Sigmoid colon (tissue), 7 donors: ENCODE results near the gene NCOA1. TPM values are rescaled to one million over a fixed set of nuclear protein-coding genes. Genes with fewer than 3 reads are reported as not detected.
"Not testable (repeated sequence)": the region's sequence is repeated elsewhere in the genome, so short reads cannot be mapped to it uniquely, and the experiment has no call there.

Experiments
- DNase-seq: peaks from one replicate; pipeline ENCODE4 v3.0.0-alpha.2; 2019
- H3K27ac ChIP-seq, 4 donors: fragments of 200-600 bp; sonication (generic); one replicate each; pipeline ENCODE4 v1.5.1; 2016 to 2019; ENCODE audit warnings: mild to moderate bottlenecking in 1 of 4
- H3K27me3 ChIP-seq, 3 donors: fragments of 200-600 bp; sonication (generic); one replicate each; pipeline ENCODE4 v1.5.1; 2019; ENCODE audit warnings: mild to moderate bottlenecking in 1 of 3
- H3K36me3 ChIP-seq, 4 donors: fragments of 200-600 bp; sonication (generic); one replicate each; pipeline ENCODE4 v1.5.1; 2016 to 2019
- H3K4me1 ChIP-seq, 4 donors: fragments of 200-600 bp; sonication (generic); one replicate each; pipeline ENCODE4 v1.5.1; 2017 to 2019
- H3K4me3 ChIP-seq, 4 donors: fragments of 200-600 bp; sonication (generic); one replicate each; pipeline ENCODE4 v1.5.1; 2017 to 2019; ENCODE audit warnings: mild to moderate bottlenecking in 2 of 4, moderate library complexity in 1 of 4
- H3K9me3 ChIP-seq, 4 donors: fragments of 200-600 bp in 3 of 4; sonication (generic) in 3 of 4; one replicate each; pipeline versions ENCODE4 v1.5.1 to v1.6.1; 2013 to 2019
- CTCF ChIP-seq, 4 experiments: fragments of 450-650 bp in 3 of 4; fragments of 200-600 bp in 1 of 4; IDR thresholded peaks; one replicate each; pipeline ENCODE4 v1.5.1; 2016 to 2019; ENCODE audit warnings: antibody characterized with exemption in 4 of 4, mild to moderate bottlenecking in 3 of 4, moderate library complexity in 2 of 4
- EP300 ChIP-seq, 4 donors: sonication (generic); formaldehyde crosslinking; IDR thresholded peaks; one replicate each; pipeline ENCODE4 v1.6.1; 2017; ENCODE audit warnings: antibody characterized with exemption in 4 of 4
- POLR2A ChIP-seq, 2 donors: fragments of 450-650 bp; IDR thresholded peaks; one replicate each; pipeline ENCODE4 v1.6.1; 2016; ENCODE audit warnings: antibody characterized with exemption in 2 of 2, mild to moderate bottlenecking in 2 of 2, moderate library complexity in 2 of 2
- POLR2AphosphoS5 ChIP-seq, 4 donors: sonication (generic); formaldehyde crosslinking; IDR thresholded peaks; one replicate each; pipeline ENCODE4 v1.6.1; 2017; ENCODE audit warnings: antibody characterized with exemption in 4 of 4
- WGBS, 2 donors: extraction: QIAGEN DNeasy Blood & Tissue Kit; methylation state at CpG; one replicate each; pipeline ENCODE4 v1.1.7; 2013; 5-methylcytosine and 5-hydroxymethylcytosine counted together
- intact Hi-C: fragments of 100-400 bp; cut with DNase I; formaldehyde crosslinking; loops from one replicate; pipeline ENCODE4 v1.15.1; 2023
- polyA plus RNA-seq, 3 donors: library from polyadenylated mRNA; stranded (reverse); fragments of 200-250 nt; gene quantifications; one replicate each; pipeline ENCODE4 v1.2.3, GENCODE V29; 2013
- total RNA-seq, 4 donors: library from RNA; depleted of rRNA; stranded (reverse); fragments of >200 nt; gene quantifications; one replicate each; pipeline ENCODE4 v1.1.0, GENCODE V29; 2016
- donor health status: healthy with polysubstance abuse.
- donor health status: Bipolar disorder and iron deficiency.
- donor health status: healthy.

Gene NCOA1
- total and polyA plus RNA-seq, 7 donors = 11.3 to 61.7 (median 49.2) TPM

GRCh38 chr2:24579053-24579803 is 88.2 kb downstream of the NCOA1 start:
- DNase-seq = no peak
- no peak overlapping the region for H3K27ac ChIP-seq
- intact Hi-C loops = no loop called here
- no peak for TF ChIP-seq POLR2AphosphoS5 (IDR thresholded peaks at IDR 0.05)
- no peak for TF ChIP-seq CTCF (IDR thresholded peaks at IDR 0.05)
- no peak for TF ChIP-seq EP300 (IDR thresholded peaks at IDR 0.05)
- no peak for TF ChIP-seq POLR2A (IDR thresholded peaks at IDR 0.05)
- no peaks in the 10 kb centered on the region for H3K27me3 ChIP-seq
- H3K9me3 ChIP-seq = no peaks in the 10 kb centered on the region
- H3K4me3 ChIP-seq = no peak overlapping the region
- 90 to 93% methylated on average over 4 of the region's 4 CpGs for WGBS, 2 donors
- no peaks in the 10 kb centered on the region for H3K36me3 ChIP-seq
- H3K4me1 ChIP-seq = peaks cover 0 to 37% (median 24%) of the 10 kb centered on the region in 4 donors

DNA sequence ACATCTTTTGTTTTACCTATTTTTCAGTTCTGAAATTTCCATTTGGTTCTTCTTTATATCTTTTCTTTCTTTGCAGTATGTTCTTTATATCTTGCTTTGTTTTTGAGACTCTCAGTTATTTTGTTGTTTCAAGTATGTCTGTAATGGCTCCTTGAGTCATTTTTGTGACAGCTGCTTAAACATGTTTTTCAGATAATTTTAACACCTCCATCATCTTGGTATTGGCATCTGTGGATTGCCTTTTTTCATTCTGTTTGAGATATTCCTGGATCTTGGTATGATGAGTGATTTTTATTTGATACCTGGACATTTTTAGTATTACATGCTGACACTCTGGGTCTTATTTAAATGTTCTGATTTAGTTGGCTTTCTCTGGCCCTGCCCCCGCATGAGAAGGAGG is 89.5 kb downstream of the NCOA1 start:
- H3K27ac ChIP-seq = no peak overlapping the region
- H3K9me3 ChIP-seq = no peaks in the 10 kb centered on the region
- intact Hi-C loops = no loop called here
- no peaks in the 10 kb centered on the region for H3K27me3 ChIP-seq
- no peak overlapping the region for H3K4me3 ChIP-seq
- peaks cover 0 to 37% (median 23%) of the 10 kb centered on the region in 4 donors for H3K4me1 ChIP-seq
- H3K36me3 ChIP-seq = no peaks in the 10 kb centered on the region
- no peak for DNase-seq
- WGBS, 2 donors = 95 to 100% methylated on average over 1 of the region's 1 CpG
- TF ChIP-seq POLR2A (IDR thresholded peaks at IDR 0.05) = no peak
- no peak for TF ChIP-seq EP300 (IDR thresholded peaks at IDR 0.05)
- no peak for TF ChIP-seq POLR2AphosphoS5 (IDR thresholded peaks at IDR 0.05)
- TF ChIP-seq CTCF (IDR thresholded peaks at IDR 0.05) = no peak

GRCh38 chr2:24581971-24582370 is 90.9 kb downstream of the NCOA1 start:
- intact Hi-C loops, H3K27me3 ChIP-seq, H3K36me3 ChIP-seq, H3K9me3 ChIP-seq, DNase-seq, H3K27ac ChIP-seq, H3K4me3 ChIP-seq: not testable (repeated sequence)
- peaks cover 0 to 33% (median 17%) of the 10 kb centered on the region in 4 donors for H3K4me1 ChIP-seq
- WGBS, 2 donors = 90 to 96% methylated on average over 1 of the region's 1 CpG

DNA sequence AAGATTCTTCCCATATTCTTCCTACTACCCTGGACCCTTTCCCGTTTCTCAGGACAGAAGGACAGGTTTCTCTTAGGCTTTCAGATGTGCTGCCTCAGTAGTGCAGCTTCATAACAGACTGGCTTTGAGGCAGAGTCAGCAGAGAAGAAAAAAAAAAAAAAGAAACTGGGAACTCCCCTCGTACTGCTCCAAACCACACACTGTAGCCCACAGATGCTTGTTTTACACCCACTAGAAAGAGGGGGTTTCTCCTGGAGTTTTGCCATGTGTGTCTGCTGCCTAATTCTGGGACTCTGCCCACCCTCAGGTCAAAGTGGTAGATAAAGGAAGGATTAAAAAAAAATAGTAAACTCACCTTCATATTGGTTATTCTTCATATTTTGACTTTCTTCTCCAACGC is 95.9 kb downstream of the NCOA1 start:
- no peak for DNase-seq
- Histone ChIP-seq H3K9me3 (no peaks in the 10 kb centered on the region), H3K27ac (no peak overlapping the region), H3K36me3 (peaks cover 0 to 8% (median 0%) of the 10 kb centered on the region in 4 donors), H3K4me3 (no peak overlapping the region), H3K27me3 (no peaks in the 10 kb centered on the region), H3K4me1 (peaks cover 0 to 5% (median 0%) of the 10 kb centered on the region in 4 donors)
- TF ChIP-seq CTCF (IDR thresholded peaks at IDR 0.05) = no peak
- no peak for TF ChIP-seq POLR2AphosphoS5 (IDR thresholded peaks at IDR 0.05)
- TF ChIP-seq EP300 (IDR thresholded peaks at IDR 0.05) = no peak
- no peak for TF ChIP-seq POLR2A (IDR thresholded peaks at IDR 0.05)
- 68 to 81% methylated on average over 3 of the region's 3 CpGs for WGBS, 2 donors
- intact Hi-C loops = no loop called here

DNA sequence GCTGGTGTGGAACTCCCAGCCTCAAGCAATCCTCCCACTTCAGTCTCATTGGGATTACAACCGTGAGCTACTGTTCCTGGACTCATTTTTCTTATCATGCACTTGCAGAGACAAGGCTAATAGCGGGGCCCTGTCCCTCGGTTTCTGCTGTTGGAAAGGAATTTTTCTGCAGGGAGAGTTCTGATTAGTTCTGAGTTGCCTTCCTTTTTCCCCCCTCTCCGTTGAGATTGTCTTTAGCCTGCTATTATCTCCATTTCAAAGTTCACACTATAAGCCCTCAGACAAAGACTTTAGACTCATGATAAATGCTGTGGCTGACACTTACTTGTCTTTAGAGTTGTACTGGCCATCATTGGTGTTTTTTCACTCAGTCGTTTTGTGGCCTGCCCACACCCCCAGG is 97.2 kb downstream of the NCOA1 start:
- peaks cover 0 to 8% (median 0%) of the 10 kb centered on the region in 4 donors for H3K36me3 ChIP-seq
- H3K4me3 ChIP-seq = no peak overlapping the region
- no peak for DNase-seq
- TF ChIP-seq POLR2AphosphoS5 (IDR thresholded peaks at IDR 0.05) = no peak
- TF ChIP-seq CTCF (IDR thresholded peaks at IDR 0.05) = no peak
- no peak for TF ChIP-seq POLR2A (IDR thresholded peaks at IDR 0.05)
- no peak for TF ChIP-seq EP300 (IDR thresholded peaks at IDR 0.05)
- no peak overlapping the region for H3K27ac ChIP-seq
- no peaks in the 10 kb centered on the region for H3K27me3 ChIP-seq
- intact Hi-C loops = no loop called here
- 83 to 90% methylated on average over 5 of the region's 5 CpGs for WGBS, 2 donors
- peaks cover 0 to 12% (median 0%) of the 10 kb centered on the region in 4 donors for H3K4me1 ChIP-seq
- no peaks in the 10 kb centered on the region for H3K9me3 ChIP-seq
